Upper lobe of right lung (tissue), 1 donor: ENCODE results near the gene CES3. TPM values are rescaled to one million over a fixed set of nuclear protein-coding genes. Genes with fewer than 3 reads are reported as not detected.

ENCODE experiments used
- ATAC-seq: fragments of 200-7000 bp; cut with Tn5 transposase; one replicate; pipeline ENCODE4 v1.9.1; 2020; ENCODE audit warnings: mild to moderate bottlenecking, moderate library complexity
- DNase-seq: peaks from one replicate; pipeline ENCODE4 v3.0.0-alpha.2; 2020
- H3K27ac ChIP-seq: fragments of 200-600 bp; one replicate; pipeline ENCODE4 v1.8.0; 2022
- H3K27me3 ChIP-seq: fragments of 200-600 bp; one replicate; pipeline ENCODE4 v1.8.0; 2022; ENCODE audit warnings: mild to moderate bottlenecking
- H3K36me3 ChIP-seq: fragments of 200-600 bp; one replicate; pipeline ENCODE4 v1.8.0; 2022
- H3K4me1 ChIP-seq: fragments of 200-600 bp; one replicate; pipeline ENCODE4 v1.8.0; 2022
- H3K4me3 ChIP-seq: fragments of 200-600 bp; one replicate; pipeline ENCODE4 v1.8.0; 2022; ENCODE audit warnings: mild to moderate bottlenecking
- H3K9me3 ChIP-seq: fragments of 200-600 bp; one replicate; pipeline ENCODE4 v1.8.0; 2022
- intact Hi-C: fragments of 100-400 bp; cut with DNase I; formaldehyde crosslinking; loops from one replicate; pipeline ENCODE4 v1.11.0; 2022
- total RNA-seq: library from RNA; stranded (reverse); fragmentation: NEBNext Ultra II Directional; extraction: Animal tissue kit (Norgen Biotek cat#: 25700); gene quantifications from one replicate; pipeline ENCODE4 v1.2.1, GENCODE V29; 2021
- TF ChIP-seq, protein P1 (sequence below): fragments of 200-600 bp; IDR thresholded peaks from one replicate; pipeline ENCODE4 v1.8.0; 2022; ENCODE audit warnings: antibody characterized with exemption
- donor health status: DM: no; HTN: yes; CAD: no; lungs with severe emphysema.

CES3 gene
- total RNA-seq, 1 donor from 2014 or later: 3.4 TPM

DNA sequence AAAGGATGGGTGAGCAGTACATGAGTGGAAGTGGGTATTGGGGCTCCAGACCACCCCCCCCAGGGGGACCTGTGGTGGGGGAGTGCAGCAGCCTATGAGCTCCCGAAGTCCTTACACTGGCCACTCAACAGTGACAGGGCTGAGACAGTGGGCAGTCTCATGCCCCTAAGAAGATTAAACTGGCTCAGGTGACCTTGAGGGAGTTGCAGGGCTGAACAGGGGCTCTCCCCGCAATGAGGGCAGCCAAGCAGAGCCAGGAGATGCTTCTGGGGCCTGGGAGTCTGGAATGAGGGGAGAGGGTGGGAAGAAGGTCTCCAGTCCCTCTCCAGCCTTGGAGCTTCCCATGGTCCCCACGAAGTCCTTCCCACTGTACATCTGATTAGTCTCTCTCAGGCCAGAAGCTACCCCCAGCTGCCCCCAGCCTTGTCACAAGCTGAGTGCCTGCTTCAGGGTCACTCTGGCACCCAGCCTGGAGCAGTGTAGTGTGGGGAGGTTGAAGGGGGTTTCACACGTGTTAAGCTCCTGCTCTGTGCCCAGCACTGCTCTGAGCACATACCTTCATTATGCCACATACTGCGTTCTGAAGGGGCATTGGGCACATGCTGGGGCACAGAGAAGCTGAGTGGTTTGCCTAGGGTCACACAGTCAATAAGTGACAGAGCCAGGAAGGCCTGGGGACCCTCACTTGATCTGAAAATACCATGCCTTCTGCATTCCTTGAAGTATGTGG is 41.3 kb upstream of the CES3 start:
- TF ChIP-seq, protein P1, sequence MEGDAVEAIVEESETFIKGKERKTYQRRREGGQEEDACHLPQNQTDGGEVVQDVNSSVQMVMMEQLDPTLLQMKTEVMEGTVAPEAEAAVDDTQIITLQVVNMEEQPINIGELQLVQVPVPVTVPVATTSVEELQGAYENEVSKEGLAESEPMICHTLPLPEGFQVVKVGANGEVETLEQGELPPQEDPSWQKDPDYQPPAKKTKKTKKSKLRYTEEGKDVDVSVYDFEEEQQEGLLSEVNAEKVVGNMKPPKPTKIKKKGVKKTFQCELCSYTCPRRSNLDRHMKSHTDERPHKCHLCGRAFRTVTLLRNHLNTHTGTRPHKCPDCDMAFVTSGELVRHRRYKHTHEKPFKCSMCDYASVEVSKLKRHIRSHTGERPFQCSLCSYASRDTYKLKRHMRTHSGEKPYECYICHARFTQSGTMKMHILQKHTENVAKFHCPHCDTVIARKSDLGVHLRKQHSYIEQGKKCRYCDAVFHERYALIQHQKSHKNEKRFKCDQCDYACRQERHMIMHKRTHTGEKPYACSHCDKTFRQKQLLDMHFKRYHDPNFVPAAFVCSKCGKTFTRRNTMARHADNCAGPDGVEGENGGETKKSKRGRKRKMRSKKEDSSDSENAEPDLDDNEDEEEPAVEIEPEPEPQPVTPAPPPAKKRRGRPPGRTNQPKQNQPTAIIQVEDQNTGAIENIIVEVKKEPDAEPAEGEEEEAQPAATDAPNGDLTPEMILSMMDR: no peak
- Histone ChIP-seq H3K27me3 (peaks cover 5% of the 10 kb centered on the region), H3K36me3 (no peaks in the 10 kb centered on the region), H3K4me1 (peaks cover 9% of the 10 kb centered on the region), H3K9me3 (no peaks in the 10 kb centered on the region), H3K27ac (no peak overlapping the region), H3K4me3 (no peak overlapping the region)
- DNase-seq (no peak), ATAC-seq (no peak)
- intact Hi-C loops: no loop called here

DNA sequence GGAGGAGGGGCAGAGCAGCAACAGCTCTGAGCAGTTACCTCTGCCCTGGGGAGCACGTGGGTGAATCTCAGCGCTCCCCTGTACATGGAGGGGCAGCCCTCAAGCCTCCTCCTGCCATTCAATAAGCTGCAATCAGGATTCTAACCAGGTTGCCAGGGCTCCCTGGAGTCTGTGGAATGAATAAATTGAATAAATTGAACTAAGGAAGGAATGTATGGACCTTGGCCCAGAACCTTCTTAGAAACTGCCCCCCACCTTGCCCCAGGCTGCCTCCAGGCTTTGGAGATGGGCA is 40.8 kb upstream of the CES3 start:
- Histone ChIP-seq H3K27ac (no peak overlapping the region), H3K36me3 (no peaks in the 10 kb centered on the region), H3K9me3 (no peaks in the 10 kb centered on the region), H3K4me1 (peaks cover 10% of the 10 kb centered on the region), H3K4me3 (no peak overlapping the region), H3K27me3 (peaks cover 5% of the 10 kb centered on the region)
- TF ChIP-seq, protein P1: no peak
- intact Hi-C loops: no loop called here
- DNase-seq (no peak), ATAC-seq (no peak)

DNA sequence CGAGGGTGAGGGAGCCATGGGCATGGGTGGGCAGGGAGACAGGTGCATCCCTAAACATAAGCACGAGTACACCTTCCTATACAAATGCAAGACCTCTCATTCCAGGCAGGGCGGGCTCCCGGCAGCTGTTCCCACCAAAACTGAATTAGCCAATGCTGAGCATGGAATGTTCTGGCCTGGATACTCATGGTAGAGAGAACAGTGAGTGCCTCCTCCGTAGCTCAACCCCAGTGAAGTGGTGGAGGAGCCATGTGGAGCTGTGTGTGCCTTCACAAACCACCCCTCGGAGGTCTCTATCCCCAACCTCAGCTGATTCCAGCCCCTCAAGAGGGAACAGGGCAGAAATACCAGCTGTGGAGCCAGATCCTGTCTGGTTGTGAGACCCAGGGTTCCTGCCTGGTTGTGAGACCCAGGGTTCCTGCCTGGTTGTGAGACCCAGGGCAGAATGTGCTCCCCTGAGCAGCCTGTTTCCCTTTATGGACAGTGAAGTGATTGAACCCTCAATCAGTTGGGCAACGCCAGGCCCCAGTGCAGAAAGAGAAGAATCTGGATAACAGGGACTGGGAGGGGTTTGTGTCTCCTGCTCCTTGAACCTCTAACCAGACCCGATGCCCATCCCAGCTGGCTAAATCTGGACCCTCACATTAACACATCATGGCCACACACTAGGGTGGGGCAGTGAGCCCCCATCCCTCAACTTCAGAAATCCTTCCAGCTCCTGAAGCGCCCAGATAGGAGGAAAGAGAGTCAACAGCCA is 40.0 kb upstream of the CES3 start:
- H3K27ac ChIP-seq: no peak overlapping the region
- intact Hi-C loops: no loop called here
- H3K36me3 ChIP-seq: no peaks in the 10 kb centered on the region
- ATAC-seq (no peak), DNase-seq (no peak)
- peaks cover 5% of the 10 kb centered on the region for H3K27me3 ChIP-seq
- H3K4me1 ChIP-seq: peaks cover 12% of the 10 kb centered on the region
- H3K9me3 ChIP-seq: no peaks in the 10 kb centered on the region
- TF ChIP-seq, protein P1: no peak
- H3K4me3 ChIP-seq: no peak overlapping the region

DNA sequence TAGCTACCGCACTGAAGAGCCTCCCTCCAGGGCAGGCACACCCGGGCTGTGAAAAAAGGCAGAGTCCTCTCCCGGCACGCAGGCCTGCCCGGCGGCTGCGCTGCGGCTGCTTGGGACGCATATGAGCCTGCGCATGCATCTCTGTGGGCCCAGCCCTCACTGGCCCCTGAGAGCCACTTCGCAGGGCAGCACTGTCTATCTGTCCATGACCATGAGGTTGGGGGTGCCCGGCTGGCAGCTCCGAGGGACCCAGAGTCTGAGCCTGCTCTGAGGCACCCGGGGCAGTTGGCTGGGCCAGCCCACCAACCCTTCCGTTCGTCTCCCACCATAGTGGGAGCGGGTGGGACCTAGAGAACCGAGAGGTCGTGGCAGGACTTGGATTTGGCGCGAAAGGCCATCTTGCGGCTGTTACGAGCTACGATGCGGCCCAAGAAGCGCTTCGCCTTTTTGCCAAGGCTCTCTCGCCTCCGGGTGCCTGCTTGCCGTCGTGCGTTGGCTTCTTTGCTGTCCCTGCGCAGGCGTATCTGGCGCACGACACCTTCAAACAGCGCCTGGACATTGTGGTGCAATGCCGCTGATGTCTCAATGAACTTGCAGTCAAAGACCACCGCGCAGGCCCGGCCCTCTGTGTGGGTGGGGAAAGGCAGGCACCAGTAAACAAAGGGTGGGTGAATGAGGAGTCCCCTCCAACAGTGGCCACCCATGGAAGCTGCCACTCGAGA is 39.2 kb upstream of the CES3 start:
- ATAC-seq (no peak), DNase-seq (no peak)
- Histone ChIP-seq H3K36me3 (no peaks in the 10 kb centered on the region), H3K9me3 (no peaks in the 10 kb centered on the region), H3K4me3 (no peak overlapping the region), H3K4me1 (peaks cover 16% of the 10 kb centered on the region), H3K27me3 (peaks cover 5% of the 10 kb centered on the region), H3K27ac (no peak overlapping the region)
- TF ChIP-seq, protein P1: no peak
- intact Hi-C loops: no loop called here

DNA sequence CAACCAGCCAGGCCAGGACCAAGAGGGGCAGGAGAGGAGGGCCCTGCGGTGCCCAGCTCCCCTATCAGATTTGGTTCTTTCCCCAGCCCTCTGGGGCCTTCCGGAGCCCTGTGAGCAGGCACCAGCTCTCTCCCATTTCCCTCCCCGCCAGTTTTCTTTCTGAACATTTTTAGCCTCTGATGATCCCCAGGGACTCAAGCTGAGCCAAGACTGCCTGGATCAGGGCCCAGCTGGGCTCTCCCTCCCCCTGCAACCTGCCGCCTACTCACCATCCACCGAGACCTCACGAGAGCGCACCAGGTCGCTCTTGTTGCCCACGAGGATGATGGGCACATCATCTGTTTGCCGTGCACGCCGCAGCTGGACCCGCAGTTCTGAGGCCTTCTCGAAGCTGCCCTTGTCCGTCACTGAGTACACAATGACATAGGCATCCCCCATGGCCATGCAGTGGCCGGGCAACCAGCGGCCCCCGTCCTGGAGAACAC is 37.8 kb upstream of the CES3 start:
- TF ChIP-seq, protein P1: no peak
- no peak for ATAC-seq
- intact Hi-C loops: no loop called here
- H3K4me1 ChIP-seq: peaks cover 30% of the 10 kb centered on the region
- peaks cover 5% of the 10 kb centered on the region for H3K27me3 ChIP-seq
- no peak for DNase-seq
- no peaks in the 10 kb centered on the region for H3K9me3 ChIP-seq
- H3K36me3 ChIP-seq: no peaks in the 10 kb centered on the region
- H3K4me3 ChIP-seq: peak overlapping the region; percentile 55
- H3K27ac ChIP-seq: peak overlapping the region; percentile 18
